22Rv1 (cell line): ENCODE measurements around the gene DHRS4.

Experiments used
- ZFX ChIP-seq: fragments of 450-650 bp; IDR thresholded peaks from 2 replicates; pipeline ENCODE4 v1.6.1; 2017; ENCODE audit warnings: antibody characterized with exemption, borderline replicate concordance
- TF ChIP-seq, protein P1 (sequence below): fragments of 450-650 bp; IDR thresholded peaks from 2 replicates; pipeline ENCODE4 v1.5.1; 2017; ENCODE audit warnings: mild to moderate bottlenecking

DNA sequence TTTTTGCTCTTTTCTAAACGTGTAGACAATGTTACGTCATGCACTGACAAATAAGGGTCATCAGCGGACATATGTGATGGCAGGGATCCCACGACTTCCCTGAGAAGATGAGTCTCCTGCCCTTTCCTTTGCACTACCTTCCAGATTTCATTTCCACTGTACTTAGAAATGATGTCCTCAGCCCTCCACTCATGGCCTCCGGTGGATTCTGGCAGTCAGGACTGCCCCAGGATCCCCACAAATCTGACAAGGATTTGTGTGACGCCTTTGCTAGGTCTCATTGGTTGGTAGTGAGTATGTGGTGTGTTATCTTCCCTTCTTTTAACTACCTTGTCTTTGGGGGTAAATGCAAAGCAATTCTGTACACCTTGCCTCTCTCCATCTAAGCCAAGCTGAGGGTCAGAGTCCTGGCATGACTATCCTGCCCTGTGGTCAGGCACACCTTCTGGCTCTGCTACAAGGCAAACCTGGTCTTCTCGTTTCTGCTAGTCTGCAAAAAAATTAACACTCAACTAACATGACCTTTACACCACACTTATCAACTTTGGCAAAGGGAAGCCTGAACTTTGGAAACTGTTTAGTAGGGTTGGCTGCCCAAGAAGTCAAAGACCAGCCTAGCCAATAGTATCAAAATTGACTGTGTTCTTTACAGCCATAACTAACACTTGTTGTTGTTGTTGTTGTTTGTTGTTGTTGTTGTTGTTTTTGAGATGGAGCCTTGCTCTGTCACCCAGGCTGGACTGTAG lies 17.3 kb upstream of the DHRS4 start:
- TF ChIP-seq, protein P1, sequence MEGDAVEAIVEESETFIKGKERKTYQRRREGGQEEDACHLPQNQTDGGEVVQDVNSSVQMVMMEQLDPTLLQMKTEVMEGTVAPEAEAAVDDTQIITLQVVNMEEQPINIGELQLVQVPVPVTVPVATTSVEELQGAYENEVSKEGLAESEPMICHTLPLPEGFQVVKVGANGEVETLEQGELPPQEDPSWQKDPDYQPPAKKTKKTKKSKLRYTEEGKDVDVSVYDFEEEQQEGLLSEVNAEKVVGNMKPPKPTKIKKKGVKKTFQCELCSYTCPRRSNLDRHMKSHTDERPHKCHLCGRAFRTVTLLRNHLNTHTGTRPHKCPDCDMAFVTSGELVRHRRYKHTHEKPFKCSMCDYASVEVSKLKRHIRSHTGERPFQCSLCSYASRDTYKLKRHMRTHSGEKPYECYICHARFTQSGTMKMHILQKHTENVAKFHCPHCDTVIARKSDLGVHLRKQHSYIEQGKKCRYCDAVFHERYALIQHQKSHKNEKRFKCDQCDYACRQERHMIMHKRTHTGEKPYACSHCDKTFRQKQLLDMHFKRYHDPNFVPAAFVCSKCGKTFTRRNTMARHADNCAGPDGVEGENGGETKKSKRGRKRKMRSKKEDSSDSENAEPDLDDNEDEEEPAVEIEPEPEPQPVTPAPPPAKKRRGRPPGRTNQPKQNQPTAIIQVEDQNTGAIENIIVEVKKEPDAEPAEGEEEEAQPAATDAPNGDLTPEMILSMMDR, result no peak
- no peak for TF ChIP-seq ZFX
